Mesothelial cell of epicardium (in vitro differentiated cells): ENCODE measurements around the gene SYTL2. TPM values are rescaled to one million over a fixed set of nuclear protein-coding genes. Genes with fewer than 3 reads are reported as not detected.

Source experiments
- DNase-seq, 2 experiments: peaks; one replicate each; pipeline ENCODE4 v3.0.0; 2021; ENCODE audit warnings: low spot score in 2 of 2; ENCODE audit not compliant: unreplicated experiment in 2 of 2
- H3K27ac Mint-ChIP-seq: 2 replicates; pipeline ENCODE4 v1.8.0; 2021; ENCODE audit warnings: mixed read lengths
- H3K27me3 Mint-ChIP-seq: 2 replicates; pipeline ENCODE4 v1.8.0; 2021; ENCODE audit warnings: low read depth, mixed read lengths
- H3K36me3 Mint-ChIP-seq: 2 replicates; pipeline ENCODE4 v1.8.0; 2021; ENCODE audit warnings: mixed read lengths
- H3K4me1 Mint-ChIP-seq: 2 replicates; pipeline ENCODE4 v1.8.0; 2021; ENCODE audit warnings: mixed read lengths
- H3K4me3 Mint-ChIP-seq: 2 replicates; pipeline ENCODE4 v1.8.0; 2021; ENCODE audit warnings: mild to moderate bottlenecking, moderate library complexity, mixed read lengths
- H3K9me3 Mint-ChIP-seq: 2 replicates; pipeline ENCODE4 v1.8.0; 2021; ENCODE audit warnings: mixed read lengths
- CTCF ChIP-seq: fragments of 200-600 bp; sonication (generic); IDR thresholded peaks from one replicate; pipeline ENCODE4 v1.5.0; 2021; ENCODE audit warnings: antibody characterized with exemption; ENCODE audit not compliant: unreplicated experiment
- total RNA-seq: library from RNA; stranded (reverse); gene quantifications from 3 replicates; pipeline ENCODE4 v1.2.1, GENCODE V29; 2021

SYTL2 gene
- total RNA-seq, 1 donor from 2014 or later: 9.9 TPM

GRCh38 chr11:85768473-85769146, 42.3 kb downstream of the SYTL2 start:
- DNase-seq: no peak
- Mint-ChIP-seq H3K4me3 (no peak overlapping the region), H3K9me3 (peaks cover 14% of the 10 kb centered on the region), H3K4me1 (peaks cover 22% of the 10 kb centered on the region), H3K27ac (no peak overlapping the region), H3K36me3 (no peaks in the 10 kb centered on the region), H3K27me3 (no peaks in the 10 kb centered on the region)
- no peak for TF ChIP-seq CTCF

GRCh38 chr11:85767246-85767945, 43.5 kb downstream of the SYTL2 start:
- Mint-ChIP-seq H3K4me1 (peaks cover 12% of the 10 kb centered on the region), H3K36me3 (no peaks in the 10 kb centered on the region), H3K27ac (no peak overlapping the region), H3K9me3 (peaks cover 14% of the 10 kb centered on the region), H3K4me3 (no peak overlapping the region), H3K27me3 (no peaks in the 10 kb centered on the region)
- TF ChIP-seq CTCF: no peak
- DNase-seq: no peak

- TF ChIP-seq CTCF: no peak
- Mint-ChIP-seq H3K4me3 (no peak overlapping the region), H3K36me3 (no peaks in the 10 kb centered on the region), H3K9me3 (peaks cover 14% of the 10 kb centered on the region), H3K27me3 (no peaks in the 10 kb centered on the region), H3K27ac (no peak overlapping the region), H3K4me1 (peaks cover 12% of the 10 kb centered on the region)
- DNase-seq: no peak
Measured at GRCh38 chr11:85766721-85767161, 44.2 kb downstream of the SYTL2 start.

GRCh38 chr11:85764796-85765195, 46.1 kb downstream of the SYTL2 start:
- Mint-ChIP-seq H3K9me3 (peaks cover 8% of the 10 kb centered on the region), H3K27ac (no peak overlapping the region), H3K27me3 (no peaks in the 10 kb centered on the region), H3K36me3 (no peaks in the 10 kb centered on the region), H3K4me3 (no peak overlapping the region), H3K4me1 (peaks cover 12% of the 10 kb centered on the region)
- no peak for DNase-seq
- no peak for TF ChIP-seq CTCF

GRCh38 chr11:85762226-85762625, 48.7 kb downstream of the SYTL2 start:
- Mint-ChIP-seq H3K4me1 (peaks cover 10% of the 10 kb centered on the region), H3K27me3 (no peaks in the 10 kb centered on the region), H3K4me3 (no peak overlapping the region), H3K9me3 (no peaks in the 10 kb centered on the region), H3K27ac (no peak overlapping the region), H3K36me3 (no peaks in the 10 kb centered on the region)
- no peak for DNase-seq
- TF ChIP-seq CTCF: no peak
